Upper lobe of left lung (tissue), 4 donors: ENCODE measurements around the gene CHRNA5.

Experiments
- CTCF ChIP-seq, 6 experiments: fragments of 450-650 bp in 4 of 6; fragments of 200-600 bp in 2 of 6; sonication (generic) in 2 of 6; IDR thresholded peaks; one replicate each; pipeline ENCODE4 v1.5.1; 2016 to 2019; ENCODE audit warnings: antibody characterized with exemption in 6 of 6
- EP300 ChIP-seq, 4 donors: sonication (generic); formaldehyde crosslinking; IDR thresholded peaks; one replicate each; pipeline ENCODE4 v1.5.1; 2017; ENCODE audit warnings: antibody characterized with exemption in 4 of 4, control low read depth in 2 of 4
- POLR2A ChIP-seq, 4 donors: fragments of 450-650 bp; IDR thresholded peaks; one replicate each; pipeline ENCODE4 v1.5.1; 2016 to 2017; ENCODE audit warnings: antibody characterized with exemption in 4 of 4, mild to moderate bottlenecking in 2 of 4
- POLR2AphosphoS5 ChIP-seq, 2 donors: sonication (generic); formaldehyde crosslinking; IDR thresholded peaks; one replicate each; pipeline ENCODE4 v1.5.1; 2017; ENCODE audit warnings: antibody characterized with exemption in 2 of 2

DNA sequence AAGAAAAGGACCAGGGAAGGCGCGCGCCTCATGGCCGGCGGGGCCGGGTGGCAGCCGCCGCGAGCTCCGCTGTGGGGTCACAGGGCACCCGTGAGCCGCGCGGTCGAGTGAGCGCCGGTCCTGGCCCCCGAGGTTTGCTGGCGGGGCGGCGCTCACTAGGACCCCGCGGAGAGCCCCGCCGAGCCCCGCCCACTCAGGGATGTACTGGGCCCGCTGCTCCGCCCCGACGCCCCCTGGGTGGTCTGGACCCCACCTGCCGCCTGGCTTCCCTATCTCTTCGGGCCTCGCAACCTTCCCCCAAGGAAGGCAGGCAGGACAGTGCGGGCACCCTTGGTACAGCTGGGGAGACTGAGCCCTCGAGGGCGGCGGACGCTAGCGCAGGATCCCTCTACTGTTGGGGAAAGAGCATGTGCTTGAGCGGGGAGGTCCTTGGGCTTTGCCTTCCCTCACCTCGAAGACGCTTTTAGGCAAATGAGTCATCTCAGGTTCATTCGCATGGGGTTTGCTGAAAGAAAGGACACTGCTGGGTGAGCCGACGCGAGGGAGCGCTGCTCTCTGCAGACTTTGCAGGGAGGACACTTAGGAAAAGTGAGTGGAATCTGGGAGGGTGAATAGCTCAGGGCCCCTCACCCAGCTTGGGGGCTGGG lies 75.9 kb downstream of the CHRNA5 start, which contains the start of gene CHRNB4:
- no peak for TF ChIP-seq CTCF (IDR thresholded peaks at IDR 0.05)
- TF ChIP-seq EP300 (IDR thresholded peaks at IDR 0.05) = no peak
- TF ChIP-seq POLR2AphosphoS5 (IDR thresholded peaks at IDR 0.05) = no peak
- TF ChIP-seq POLR2A (IDR thresholded peaks at IDR 0.05) = no peak
